Tibial artery (tissue), 4 donors: ENCODE results near the gene PPRC1.

ENCODE experiments used
- DNase-seq, 2 donors: peaks; one replicate each; pipeline ENCODE4 v3.0.0-alpha.2; 2019
- H3K27ac ChIP-seq, 2 donors: fragments of 200-600 bp; sonication (generic) in 1 of 2; 1 replicate in 1 of 2; 2 replicates in 1 of 2; pipeline ENCODE4 v1.5.1; 2018 to 2019; ENCODE audit warnings: mild to moderate bottlenecking in 1 of 2
- H3K27me3 ChIP-seq, 2 donors: fragments of 200-600 bp; sonication (generic) in 1 of 2; one replicate each; pipeline versions ENCODE4 v1.5.1 to v1.6.0; 2016 to 2019
- H3K36me3 ChIP-seq, 3 donors: fragments of 200-600 bp; sonication (generic) in 2 of 3; one replicate each; pipeline ENCODE4 v1.5.1; 2016 to 2019; ENCODE audit warnings: mild to moderate bottlenecking in 2 of 3
- H3K4me1 ChIP-seq, 4 donors: fragments of 200-600 bp; sonication (generic) in 2 of 4; 1 replicate in 3 of 4; 2 replicates in 1 of 4; pipeline ENCODE4 v1.5.1; 2016 to 2019
- H3K4me3 ChIP-seq, 2 donors: fragments of 200-600 bp; sonication (generic) in 1 of 2; 1 replicate in 1 of 2; 2 replicates in 1 of 2; pipeline ENCODE4 v1.5.1; 2018 to 2019; ENCODE audit warnings: mild to moderate bottlenecking in 2 of 2
- H3K9me3 ChIP-seq, 3 donors: fragments of 200-600 bp; sonication (generic) in 1 of 3; one replicate each; pipeline ENCODE4 v1.5.1; 2016 to 2019
- CTCF ChIP-seq, 2 experiments: fragments of 200-600 bp in 1 of 2; fragments of 450-650 bp in 1 of 2; IDR thresholded peaks; one replicate each; pipeline ENCODE4 v1.5.1; 2017 to 2019; ENCODE audit warnings: antibody characterized with exemption in 2 of 2, mild to moderate bottlenecking in 1 of 2, moderate library complexity in 1 of 2
- intact Hi-C: fragments of 100-400 bp; cut with DNase I; formaldehyde crosslinking; loops from one replicate; pipeline ENCODE4 v1.15.0; 2023; ENCODE audit warnings: low total_unique reads

The PPRC1 gene

GRCh38 chr10:102118867-102119266 is 14.0 kb upstream of the PPRC1 start:
- no peaks in the 10 kb centered on the region for H3K36me3 ChIP-seq
- peak overlapping the region; percentile 76 to 93 for H3K4me3 ChIP-seq
- peak overlapping the region; percentile 96 to 99 for H3K27ac ChIP-seq
- peak; percentile 50 to 80 for DNase-seq
- H3K4me1 ChIP-seq = peaks cover 0 to 66% (median 56%) of the 10 kb centered on the region in 4 donors
- no peak for TF ChIP-seq CTCF (IDR thresholded peaks at IDR 0.05)
- no peaks in the 10 kb centered on the region for H3K27me3 ChIP-seq
- no peaks in the 10 kb centered on the region for H3K9me3 ChIP-seq
- intact Hi-C loops = no loop called here

- Histone ChIP-seq H3K27ac (peak overlapping the region; percentile 96 to 99), H3K4me3 (peak overlapping the region; percentile 76 to 93), H3K4me1 (peaks cover 0 to 59% (median 52%) of the 10 kb centered on the region in 4 donors), H3K36me3 (no peaks in the 10 kb centered on the region), H3K9me3 (no peaks in the 10 kb centered on the region), H3K27me3 (no peaks in the 10 kb centered on the region)
- TF ChIP-seq CTCF (IDR thresholded peaks at IDR 0.05) = no peak
- peak; percentile 86 to 90 for DNase-seq
- intact Hi-C loops = no loop called here
These were observed 13.3 kb upstream of the PPRC1 start for GRCh38 chr10:102119417-102120141.

DNA sequence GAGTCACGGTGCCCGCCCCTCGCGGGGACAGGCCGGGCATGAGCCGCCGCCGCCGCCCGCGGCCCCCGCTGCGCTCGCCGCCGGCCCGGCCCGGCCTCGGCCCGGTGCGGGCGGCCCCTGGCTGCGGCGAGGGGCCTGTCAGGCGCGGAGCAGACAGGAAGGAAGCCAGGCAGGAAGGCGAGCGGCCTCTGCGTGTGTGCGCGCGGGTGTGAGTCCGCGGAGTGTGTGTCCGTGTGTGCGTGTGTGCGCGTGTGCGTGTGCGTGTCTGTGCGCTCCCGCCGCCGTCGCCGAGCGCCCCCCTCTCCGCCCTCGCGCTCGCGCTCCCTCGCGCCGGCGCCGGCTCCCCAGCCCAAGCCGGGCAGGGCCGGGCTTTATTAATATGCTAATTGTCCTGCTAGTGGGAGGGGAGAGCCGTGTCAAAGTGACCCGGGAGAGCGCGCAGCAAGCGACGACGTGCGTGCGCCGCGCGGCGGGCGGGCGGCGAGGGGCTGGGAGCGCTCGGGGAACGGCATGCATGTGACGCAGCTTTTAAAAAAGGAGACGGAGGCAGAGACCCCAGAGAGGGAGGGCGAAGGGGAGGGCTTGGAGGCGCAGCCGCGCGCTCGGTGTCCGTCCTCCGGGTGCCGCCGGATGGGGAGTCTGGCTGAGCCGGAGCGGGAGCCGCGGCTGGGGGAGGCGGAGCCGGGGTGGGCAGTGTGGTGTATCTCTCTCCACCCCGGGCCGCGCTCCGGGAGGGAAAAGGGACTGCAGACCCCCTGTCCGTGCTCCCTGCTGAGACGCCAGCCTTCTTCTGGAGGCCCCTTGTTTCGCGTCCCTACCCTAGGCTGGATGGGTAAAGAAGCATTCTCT is 12.5 kb upstream of the PPRC1 start, which contains the start of gene LDB1:
LDB1 (minus strand) TSS at position 227 of the 849 bp plus-strand sequence. CDS start 258 bp downstream, outside the sequence.
- peaks cover 0 to 55% (median 47%) of the 10 kb centered on the region in 4 donors for H3K4me1 ChIP-seq
- intact Hi-C loops = no loop called here
- peak in 1 of 2 experiments; percentile 5 for TF ChIP-seq CTCF (IDR thresholded peaks at IDR 0.05)
- peak within 1 kb of the TSS; percentile 96 to 99 for H3K27ac ChIP-seq
- no peaks in the 10 kb centered on the region for H3K27me3 ChIP-seq
- no peaks in the 10 kb centered on the region for H3K9me3 ChIP-seq
- no peaks in the 10 kb centered on the region for H3K36me3 ChIP-seq
- H3K4me3 ChIP-seq = peak within 1 kb of the TSS; percentile 76 to 93
- DNase-seq = peak; percentile 84 to 90

DNA sequence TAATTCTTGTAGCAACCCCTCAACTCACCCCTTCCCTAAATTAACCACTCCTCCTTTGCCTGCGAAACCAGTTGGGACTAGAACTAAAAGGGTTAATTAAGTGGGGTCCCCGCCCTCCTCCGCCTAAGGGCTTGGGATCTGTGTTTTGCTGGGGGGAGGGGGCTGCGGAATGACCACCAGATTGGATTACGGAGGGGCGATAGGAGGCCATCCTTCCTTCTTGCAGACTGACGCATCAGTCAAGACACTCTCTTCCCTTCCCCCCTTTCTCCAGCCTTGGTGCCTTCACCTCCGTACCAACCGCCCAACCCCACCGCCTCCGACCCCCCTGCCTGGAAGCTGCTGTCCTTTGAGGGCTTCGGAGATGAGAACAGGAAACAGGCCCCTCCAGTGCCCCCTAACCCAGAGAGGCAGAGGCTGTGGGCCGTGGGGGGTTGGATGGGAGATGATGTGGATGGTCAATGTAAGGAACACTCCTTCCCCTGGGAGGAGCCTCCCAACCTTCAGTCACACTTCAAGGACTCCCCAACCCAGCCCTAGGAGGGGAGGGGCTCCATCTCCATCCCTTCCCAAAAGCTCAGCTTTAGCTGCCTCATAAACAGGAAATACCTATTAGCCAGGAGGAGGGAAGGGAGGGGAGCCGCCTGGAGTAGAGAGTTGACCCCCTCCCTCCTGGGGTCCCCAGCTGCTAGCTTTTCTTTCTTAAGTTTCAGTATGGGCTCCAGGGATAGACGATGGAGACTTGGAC is 11.7 kb upstream of the PPRC1 start:
- H3K36me3 ChIP-seq = no peaks in the 10 kb centered on the region
- no peak for TF ChIP-seq CTCF (IDR thresholded peaks at IDR 0.05)

GRCh38 chr10:102121739-102122372 is 11.0 kb upstream of the PPRC1 start:
- intact Hi-C loops = no loop called here
- H3K4me1 ChIP-seq = peaks cover 0 to 40% (median 33%) of the 10 kb centered on the region in 4 donors
- no peak for DNase-seq

More for the DNA sequence above, 11.7 kb upstream of the PPRC1 start:
- no peaks in the 10 kb centered on the region for H3K9me3 ChIP-seq
- H3K27ac ChIP-seq = peak overlapping the region; percentile 96 to 99
- peaks cover 0 to 47% (median 40%) of the 10 kb centered on the region in 4 donors for H3K4me1 ChIP-seq
- no peaks in the 10 kb centered on the region for H3K27me3 ChIP-seq
- DNase-seq = peak; percentile 74 to 81
- intact Hi-C loops = no loop called here
- H3K4me3 ChIP-seq = peak overlapping the region; percentile 76 to 93

More at GRCh38 chr10:102121739-102122372, 11.0 kb upstream of the PPRC1 start:
- Histone ChIP-seq H3K9me3 (no peaks in the 10 kb centered on the region), H3K27ac (peak overlapping the region; percentile 96 to 99), H3K27me3 (no peaks in the 10 kb centered on the region), H3K36me3 (no peaks in the 10 kb centered on the region), H3K4me3 (peak overlapping the region; percentile 76 to 93)
- no peak for TF ChIP-seq CTCF (IDR thresholded peaks at IDR 0.05)
